HCT116 (cell line): ENCODE results near the gene IL10.

Source experiments
- EZH2 ChIP-seq: fragments of 200-600 bp; sonication (generic); IDR thresholded peaks from 2 replicates; pipeline ENCODE4 v1.6.1; 2017; ENCODE audit warnings: antibody characterized with exemption, mixed run types
- POLR2A ChIP-seq: IDR thresholded peaks from 2 replicates; pipeline ENCODE4 v1.7.0; 2011; ENCODE audit warnings: borderline replicate concordance; ENCODE audit not compliant: insufficient read depth, insufficient read length; ENCODE audit errors: extremely low read depth
- TF ChIP-seq, protein P1 (sequence below): IDR thresholded peaks from 2 replicates; pipeline ENCODE4 v1.6.1; 2012; ENCODE audit warnings: low read depth
- TF ChIP-seq, protein P2 (sequence below), 3 experiments: fragments of 200-600 bp in 1 of 3; sonication (generic) in 1 of 3; IDR thresholded peaks in 2 of 3; conservative IDR thresholded peaks in 1 of 3; 2 replicates each; pipeline ENCODE4 v1.5.1; 2012 to 2017; ENCODE audit warnings: low read depth in 2 of 3, low read length in 2 of 3, antibody characterized with exemption in 1 of 3, borderline replicate concordance in 1 of 3, control low read depth in 1 of 3, mild to moderate bottlenecking in 1 of 3, mixed read lengths in 1 of 3, mixed run types in 1 of 3, moderate library complexity in 1 of 3; ENCODE audit not compliant: insufficient read depth in 1 of 3

DNA sequence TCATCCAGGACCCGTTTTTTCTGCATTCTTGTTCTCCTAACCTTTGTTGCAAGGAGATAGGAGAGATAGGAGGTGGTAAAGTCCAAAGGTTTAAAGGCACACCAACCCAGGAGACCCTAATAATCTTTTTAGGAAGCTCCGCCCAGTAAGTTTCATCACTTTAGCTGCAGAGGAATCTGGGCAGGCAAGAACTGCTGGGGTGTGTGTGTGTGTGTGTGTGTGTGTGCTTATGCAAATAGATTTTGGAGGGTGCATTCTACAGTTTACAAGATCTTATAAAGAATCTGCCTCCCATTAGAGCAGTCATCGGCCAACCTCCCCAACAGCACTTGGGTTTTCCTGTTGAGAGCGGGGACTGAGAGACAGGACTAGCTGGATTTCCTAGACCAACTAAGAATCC is 3.9 kb upstream of the IL10 start:
- TF ChIP-seq POLR2A (no peak), EZH2 (no peak)
- TF ChIP-seq, protein P1, sequence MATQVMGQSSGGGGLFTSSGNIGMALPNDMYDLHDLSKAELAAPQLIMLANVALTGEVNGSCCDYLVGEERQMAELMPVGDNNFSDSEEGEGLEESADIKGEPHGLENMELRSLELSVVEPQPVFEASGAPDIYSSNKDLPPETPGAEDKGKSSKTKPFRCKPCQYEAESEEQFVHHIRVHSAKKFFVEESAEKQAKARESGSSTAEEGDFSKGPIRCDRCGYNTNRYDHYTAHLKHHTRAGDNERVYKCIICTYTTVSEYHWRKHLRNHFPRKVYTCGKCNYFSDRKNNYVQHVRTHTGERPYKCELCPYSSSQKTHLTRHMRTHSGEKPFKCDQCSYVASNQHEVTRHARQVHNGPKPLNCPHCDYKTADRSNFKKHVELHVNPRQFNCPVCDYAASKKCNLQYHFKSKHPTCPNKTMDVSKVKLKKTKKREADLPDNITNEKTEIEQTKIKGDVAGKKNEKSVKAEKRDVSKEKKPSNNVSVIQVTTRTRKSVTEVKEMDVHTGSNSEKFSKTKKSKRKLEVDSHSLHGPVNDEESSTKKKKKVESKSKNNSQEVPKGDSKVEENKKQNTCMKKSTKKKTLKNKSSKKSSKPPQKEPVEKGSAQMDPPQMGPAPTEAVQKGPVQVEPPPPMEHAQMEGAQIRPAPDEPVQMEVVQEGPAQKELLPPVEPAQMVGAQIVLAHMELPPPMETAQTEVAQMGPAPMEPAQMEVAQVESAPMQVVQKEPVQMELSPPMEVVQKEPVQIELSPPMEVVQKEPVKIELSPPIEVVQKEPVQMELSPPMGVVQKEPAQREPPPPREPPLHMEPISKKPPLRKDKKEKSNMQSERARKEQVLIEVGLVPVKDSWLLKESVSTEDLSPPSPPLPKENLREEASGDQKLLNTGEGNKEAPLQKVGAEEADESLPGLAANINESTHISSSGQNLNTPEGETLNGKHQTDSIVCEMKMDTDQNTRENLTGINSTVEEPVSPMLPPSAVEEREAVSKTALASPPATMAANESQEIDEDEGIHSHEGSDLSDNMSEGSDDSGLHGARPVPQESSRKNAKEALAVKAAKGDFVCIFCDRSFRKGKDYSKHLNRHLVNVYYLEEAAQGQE = no peak
- TF ChIP-seq, protein P2, sequence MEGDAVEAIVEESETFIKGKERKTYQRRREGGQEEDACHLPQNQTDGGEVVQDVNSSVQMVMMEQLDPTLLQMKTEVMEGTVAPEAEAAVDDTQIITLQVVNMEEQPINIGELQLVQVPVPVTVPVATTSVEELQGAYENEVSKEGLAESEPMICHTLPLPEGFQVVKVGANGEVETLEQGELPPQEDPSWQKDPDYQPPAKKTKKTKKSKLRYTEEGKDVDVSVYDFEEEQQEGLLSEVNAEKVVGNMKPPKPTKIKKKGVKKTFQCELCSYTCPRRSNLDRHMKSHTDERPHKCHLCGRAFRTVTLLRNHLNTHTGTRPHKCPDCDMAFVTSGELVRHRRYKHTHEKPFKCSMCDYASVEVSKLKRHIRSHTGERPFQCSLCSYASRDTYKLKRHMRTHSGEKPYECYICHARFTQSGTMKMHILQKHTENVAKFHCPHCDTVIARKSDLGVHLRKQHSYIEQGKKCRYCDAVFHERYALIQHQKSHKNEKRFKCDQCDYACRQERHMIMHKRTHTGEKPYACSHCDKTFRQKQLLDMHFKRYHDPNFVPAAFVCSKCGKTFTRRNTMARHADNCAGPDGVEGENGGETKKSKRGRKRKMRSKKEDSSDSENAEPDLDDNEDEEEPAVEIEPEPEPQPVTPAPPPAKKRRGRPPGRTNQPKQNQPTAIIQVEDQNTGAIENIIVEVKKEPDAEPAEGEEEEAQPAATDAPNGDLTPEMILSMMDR (IDR thresholded peaks at IDR 0.05 in 2 of 3, conservative IDR thresholded peaks at IDR 0.05 in 1 of 3; ENCODE audit: borderline replicate concordance in 1 of 3, insufficient read depth in 1 of 3, low read depth in 2 of 3, low read length in 2 of 3) = no peak
